Stimulated activated CD4-positive, alpha-beta T cell treated with anti-CD3 and anti-CD28 coated beads, Interleukin-1b, Interleukin-23, amount 100 ng/mL, for 48 hours (primary cell): ENCODE results near the gene OOEP.
"Not testable (repeated sequence)": the region's sequence is repeated elsewhere in the genome, so short reads cannot be mapped to it uniquely, and the experiment has no call there.

Experiments used
- DNase-seq: peaks from one replicate; pipeline ENCODE4 v3.0.0-alpha.2; 2020

The OOEP gene

DNA sequence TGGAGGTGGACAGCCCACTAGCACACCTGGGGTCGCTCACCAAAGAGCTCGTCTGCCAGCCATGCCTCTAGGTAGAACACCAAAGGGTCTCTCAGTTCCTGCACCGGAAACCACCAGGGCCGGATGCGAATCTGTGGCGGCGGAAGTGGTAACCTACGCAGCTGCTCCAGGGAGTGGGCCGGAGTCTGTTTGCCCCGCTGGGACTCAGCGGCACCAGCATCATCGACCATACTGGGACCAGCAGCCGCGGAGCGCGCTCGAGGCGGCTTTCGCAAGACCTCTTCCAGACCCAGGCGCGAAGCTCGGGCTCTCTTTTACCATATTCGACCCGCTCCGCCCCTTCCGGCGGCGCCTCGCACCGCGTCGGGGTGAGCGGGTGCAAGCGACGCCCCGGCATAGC is at the start of gene OOEP:
Gene OOEP, minus strand, starts transcription at position 335 of the 400 bp plus-strand sequence. Its CDS starts 105 bp downstream, at position 230.
- DNase-seq = no peak

DNA sequence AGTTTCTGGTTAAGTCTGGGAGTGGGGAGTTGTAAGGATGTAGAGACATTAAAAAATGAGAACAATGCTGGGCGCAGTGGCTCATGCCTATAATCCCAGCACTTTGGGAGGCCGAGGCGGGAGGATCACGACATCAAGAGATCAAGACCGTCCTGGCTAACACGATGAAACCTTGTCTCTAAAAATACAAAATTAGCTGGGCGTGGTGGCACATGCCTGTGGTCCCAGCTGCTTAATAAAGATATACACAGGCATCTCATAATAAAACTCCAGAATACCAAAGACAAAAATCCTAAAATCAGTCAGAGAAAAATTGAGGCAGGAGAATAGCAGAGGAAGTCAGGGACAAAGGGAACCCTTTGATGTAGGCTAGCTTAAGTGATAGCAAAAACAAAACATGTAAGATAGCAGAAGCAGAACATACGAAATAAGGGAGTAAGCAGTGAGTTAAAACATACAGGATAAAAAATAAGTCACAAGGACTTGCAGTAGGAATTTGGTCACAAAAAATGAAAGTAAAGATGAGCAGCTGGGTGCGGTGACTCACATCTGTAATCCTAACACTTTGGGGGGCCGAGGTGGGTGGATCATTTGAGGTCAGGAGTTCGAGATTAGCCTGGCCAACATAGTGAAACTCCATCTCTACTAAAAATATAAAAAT is 48.5 kb upstream of the OOEP start:
- no peak for DNase-seq

DNA sequence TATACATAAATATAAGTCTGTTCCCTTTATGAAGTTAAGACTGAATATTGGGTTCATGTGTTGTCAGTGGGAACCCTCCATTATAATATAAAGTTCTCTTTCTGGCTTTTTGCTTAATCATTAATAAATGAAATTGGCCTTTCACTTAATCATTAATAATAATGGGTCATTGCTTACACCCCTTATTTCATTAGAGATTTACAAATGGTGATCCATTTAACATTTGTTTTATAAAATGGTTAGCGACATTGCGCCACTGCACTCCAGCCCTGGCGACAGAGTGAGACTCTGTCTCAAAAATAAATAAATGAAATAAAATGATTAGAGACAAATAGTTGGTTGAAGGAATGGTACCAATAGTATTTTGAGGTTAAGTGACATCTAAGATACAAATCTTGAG is 43.4 kb upstream of the OOEP start:
- DNase-seq = no peak

DNA sequence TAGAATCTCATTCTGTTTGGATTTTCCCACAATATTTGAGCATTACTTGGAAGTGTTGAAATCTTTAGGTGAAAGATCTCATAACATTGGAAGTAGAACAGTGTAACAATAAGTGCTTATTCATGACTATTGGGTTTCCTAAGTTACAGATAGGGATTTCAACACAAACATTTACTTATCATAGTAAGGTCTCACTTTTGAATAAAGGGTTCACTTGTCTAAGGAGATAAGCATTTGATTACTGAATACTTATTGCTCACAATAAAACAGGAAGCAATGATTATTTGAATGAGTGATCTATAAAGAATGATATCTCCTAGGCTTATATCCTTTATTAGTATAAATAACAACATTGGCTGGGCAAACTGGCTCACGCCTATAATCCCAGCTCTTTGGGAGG is 39.7 kb upstream of the OOEP start:
- DNase-seq = no peak

DNA sequence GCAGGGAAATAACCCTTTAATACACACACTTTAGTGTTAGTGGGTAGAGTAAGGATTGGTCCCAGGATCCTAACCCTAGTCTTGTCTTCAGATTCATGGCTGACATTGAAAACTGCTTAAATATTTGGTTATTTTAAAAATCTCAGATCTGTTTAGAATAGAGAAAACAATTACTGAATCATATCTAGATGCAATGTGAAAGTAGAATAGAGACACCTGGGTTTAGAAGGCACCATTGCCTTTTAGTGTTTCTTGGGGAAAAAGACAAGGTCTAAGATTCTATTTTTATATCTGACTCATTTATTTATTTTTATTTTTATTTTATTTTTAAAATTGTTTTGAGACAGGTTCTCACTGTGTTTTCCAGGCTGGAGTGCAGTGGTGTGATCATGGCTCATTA is 31.0 kb upstream of the OOEP start:
- no peak for DNase-seq

DNA sequence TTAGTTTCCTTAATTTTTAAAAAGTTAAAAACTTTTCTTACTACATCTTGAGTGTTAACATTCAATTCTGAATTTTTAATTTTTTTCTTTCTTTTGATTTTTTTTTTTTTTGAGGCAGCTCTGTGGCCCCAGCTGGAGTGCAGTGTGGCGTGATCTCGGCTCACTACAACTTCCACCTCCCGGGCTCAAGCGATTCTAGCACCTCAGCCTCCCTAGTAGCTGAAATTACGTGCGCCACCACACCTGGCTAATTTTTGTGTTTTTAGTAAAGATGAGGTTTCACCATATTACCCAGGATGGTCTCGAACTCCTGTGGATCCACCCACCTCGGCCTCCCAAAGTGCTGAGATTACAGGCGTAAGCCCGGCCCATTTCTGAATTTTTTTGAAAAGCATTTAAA is 26.2 kb upstream of the OOEP start:
- no peak for DNase-seq

DNA sequence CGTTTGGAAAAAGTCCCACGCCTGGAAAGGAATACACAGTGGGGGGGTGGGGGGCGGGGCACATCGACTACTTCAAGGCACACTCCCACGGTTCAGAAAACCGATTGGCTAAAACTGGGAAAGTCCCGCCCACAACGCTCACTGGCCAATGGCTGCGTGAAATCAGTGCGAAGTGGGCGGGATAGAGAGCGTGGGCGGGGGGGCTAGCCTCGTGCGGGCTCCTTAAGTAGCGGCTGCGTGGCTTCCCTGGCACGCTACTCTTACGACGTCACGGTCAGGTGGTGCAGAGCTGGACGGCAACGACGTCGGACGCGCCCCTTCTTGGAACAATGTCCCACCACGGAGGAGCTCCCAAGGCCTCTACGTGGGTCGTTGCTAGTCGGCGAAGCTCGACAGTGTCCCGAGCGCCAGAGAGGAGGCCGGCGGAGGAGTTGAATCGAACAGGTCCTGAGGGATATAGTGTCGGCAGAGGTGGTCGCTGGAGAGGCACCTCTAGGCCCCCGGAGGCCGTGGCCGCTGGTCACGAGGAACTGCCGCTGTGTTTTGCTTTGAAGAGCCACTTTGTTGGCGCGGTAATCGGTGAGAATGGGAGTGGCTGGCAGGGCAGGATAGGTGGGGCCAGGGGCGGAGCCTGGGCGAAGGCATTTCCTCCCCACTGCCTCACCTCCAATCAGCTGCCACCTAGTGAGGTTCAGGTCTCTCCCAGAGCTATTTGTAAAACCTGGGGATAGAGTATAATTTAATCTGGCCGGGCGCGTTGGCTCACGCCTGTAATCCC is 25.1 kb upstream of the OOEP start, which contains the start of gene DDX43:
Gene DDX43, plus strand, starts transcription at position 252 of the 778 bp plus-strand sequence. Its CDS starts 78 bp downstream, at position 330.
- DNase-seq = peak; percentile 43

DNA sequence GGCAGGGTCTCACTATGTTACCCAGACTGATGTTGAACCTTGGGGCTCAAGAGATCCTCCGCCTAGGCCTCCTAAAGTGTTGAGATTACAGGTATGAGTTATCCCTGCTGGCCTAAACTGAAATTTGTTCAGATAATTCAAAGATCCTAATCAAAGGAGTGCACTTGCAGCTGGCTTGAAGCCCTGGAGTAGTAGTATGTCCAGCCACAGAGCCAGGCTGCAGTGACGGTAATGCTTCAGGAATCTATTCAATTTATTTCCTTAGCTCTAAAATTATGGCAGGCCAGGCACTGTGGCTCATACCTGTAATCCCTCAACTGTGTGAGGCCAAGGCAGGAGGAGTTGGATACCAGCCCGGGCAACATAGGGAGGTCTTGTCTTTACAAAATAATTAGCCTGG is 23.6 kb upstream of the OOEP start:
- no peak for DNase-seq

DNA sequence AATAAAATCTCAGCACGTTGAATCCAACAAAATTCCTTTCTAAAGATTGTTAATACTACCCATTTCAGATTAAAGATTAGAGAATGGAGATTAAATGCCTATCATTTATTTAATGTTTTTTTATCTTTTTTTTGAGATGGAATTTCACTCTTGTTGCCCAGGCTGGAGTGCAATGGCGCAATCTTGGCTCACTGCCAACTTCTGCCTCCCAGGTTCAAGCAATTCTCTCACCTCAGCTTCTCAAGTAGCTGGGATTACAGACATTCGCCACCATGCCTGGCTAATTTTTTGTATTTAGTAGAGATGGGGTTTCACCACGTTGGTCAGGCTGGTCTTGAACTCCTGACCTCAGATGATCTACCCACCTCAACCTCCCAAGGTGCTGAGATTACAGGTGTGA is 22.5 kb upstream of the OOEP start:
- not testable (repeated sequence) for DNase-seq

DNA sequence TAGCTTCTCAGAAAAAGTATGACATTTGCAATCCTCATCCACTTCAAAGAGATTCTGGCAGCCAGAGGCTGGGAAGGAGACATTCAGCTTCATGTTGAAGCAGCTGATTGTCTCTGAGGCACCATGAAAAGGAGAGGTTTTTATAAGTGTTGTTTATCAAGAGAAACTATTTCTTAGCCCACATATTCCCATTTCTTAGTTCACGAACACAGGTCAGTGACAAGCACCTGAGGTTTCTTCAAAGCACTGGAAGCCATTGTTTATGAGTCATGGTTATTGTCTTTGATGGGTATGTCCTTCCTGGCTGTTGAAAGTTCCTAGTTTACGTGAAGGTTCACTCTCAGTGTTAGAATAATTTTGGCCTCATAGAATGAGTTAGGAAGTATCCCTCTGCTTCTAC is 22.0 kb upstream of the OOEP start:
- DNase-seq = no peak

DNA sequence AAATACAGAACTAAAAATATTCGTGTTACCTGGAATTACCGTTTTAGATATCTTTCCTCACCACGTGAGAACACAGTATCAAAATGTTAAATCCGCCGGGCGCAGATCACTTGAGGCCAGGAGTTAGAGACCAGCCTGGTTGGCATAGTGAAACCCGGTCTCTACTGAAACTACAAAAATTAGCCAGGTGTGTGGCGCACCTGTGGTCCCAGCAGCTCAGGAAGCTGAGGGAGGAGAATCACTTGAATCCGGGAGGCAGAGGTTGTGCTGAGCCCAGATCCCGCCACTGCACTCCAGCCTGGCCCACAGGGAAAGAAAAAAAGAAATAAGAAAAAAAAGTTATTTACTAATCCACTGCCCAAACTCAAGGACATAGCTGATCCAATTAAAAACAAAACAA is 20.2 kb upstream of the OOEP start:
- no peak for DNase-seq

DNA sequence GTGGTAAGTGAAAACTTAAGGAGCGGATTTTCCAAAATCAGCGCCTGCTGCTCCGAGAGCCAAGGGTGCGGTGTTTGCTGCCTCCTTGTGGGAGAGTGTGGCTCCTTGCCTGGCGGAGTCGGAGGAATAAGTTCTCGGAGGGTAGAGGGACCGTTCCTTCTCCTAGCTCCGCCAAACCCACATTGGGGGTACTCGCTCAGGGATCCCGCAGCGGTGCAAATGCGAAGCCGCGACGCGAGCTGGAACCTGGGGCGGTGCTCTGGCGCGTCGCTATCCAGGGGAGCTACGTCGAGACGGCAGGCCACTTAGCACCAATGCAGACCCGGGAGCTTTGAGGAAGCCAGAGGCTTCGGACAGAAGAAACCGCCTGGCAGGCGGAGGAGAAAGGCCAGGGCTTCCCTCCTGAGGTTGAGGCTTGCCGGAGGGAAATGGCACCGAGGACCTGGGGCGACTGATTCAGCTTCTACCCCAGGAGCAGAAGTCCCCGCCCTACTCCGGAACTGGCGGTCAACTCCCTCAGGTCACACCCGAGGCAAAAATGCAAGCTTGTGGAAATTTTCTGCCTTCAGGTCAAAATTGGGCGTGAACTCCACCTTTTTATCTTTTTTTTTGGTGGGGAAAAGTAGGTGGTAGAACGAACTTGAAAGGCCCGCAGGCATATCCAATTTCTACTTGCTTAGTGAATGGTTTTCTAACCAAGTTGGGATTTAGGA is 19.3 kb upstream of the OOEP start:
- DNase-seq = peak; percentile 50

DNA sequence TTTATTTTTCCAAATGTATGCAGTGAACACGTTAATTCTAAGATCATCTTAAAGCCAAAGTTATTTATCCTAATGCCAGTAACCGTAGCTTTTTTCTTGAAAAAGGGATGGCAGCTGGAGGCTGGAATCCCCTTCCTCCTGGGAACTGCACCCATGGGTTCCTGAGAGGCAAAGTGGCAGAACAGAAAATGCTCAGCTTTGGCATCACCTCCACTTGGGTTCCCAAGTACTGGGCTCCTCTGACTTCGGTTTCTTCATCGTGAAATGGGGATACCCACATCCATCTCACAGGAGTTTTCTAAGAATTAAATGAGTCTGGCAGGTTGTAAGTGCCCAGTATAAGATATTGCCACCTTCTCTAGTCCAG is 18.7 kb upstream of the OOEP start:
- DNase-seq = no peak

DNA sequence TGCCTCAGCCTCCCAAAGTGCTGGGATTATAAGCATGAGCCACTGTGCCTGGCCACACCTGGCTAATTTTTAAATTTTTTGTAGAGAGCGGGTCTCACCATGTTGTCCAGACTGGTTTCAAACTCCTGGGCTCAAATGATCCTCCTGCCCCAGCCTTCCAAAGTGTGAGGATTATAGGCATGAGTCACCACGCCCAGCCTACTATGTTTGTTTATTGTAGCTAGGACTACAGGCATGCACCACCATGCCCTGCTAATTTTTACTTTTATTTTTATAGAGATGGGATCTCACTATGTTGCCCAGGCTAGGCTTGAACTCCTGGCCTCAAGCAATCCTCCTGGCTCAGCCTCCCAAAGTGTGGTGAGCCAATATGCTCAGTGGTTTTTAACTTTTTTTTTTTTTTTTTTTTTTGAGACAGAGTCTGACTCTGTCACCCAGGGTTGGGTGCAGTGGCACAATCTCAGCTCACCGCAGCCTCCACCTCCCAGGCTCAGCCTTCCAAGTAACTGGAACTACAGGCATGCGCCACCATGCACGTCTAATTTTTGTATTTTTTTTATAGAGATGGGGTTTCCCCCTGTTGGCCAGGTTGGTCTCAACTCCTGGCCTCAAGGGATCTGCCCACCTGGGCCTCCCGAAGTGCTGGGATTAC is 12.9 kb upstream of the OOEP start:
- DNase-seq = no peak

DNA sequence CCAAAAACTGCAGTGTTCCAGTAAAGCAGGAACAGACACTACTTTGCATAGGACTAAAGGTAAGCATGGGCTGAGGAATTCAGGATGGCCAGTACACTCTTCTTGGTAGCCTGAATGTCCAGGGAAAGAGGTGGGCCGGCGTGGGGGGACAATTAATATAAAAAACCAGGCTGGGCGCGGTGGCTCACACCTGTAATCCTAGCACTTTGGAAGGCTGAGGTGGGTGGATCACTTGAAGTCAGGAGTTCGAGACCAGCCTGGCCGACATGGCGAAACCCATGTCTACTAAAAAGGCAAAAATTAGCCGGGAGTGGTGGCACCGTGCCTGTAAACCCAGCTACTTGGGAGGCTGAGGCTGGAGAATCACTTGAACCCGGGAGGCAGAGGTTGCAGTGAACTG is 11.8 kb upstream of the OOEP start:
- DNase-seq = not testable (repeated sequence)

DNA sequence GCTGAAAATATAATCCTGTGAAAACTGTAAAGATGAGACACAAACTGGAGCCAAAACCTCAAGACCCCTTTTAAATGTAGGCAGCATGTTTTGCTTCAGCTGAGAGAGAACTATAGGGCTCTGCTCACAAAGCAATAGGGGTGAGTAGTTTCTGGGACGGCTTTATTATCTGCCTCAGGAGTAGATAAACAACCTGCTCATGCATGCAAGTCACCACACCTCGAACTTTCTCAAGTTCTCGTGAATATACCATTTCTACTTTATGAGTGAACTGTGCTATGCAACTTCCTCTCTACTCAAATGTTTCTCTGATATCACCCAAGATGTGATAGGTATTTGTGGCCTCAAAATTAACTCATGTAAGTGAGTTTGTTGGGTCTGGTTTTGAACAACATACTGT is 7.5 kb upstream of the OOEP start:
- no peak for DNase-seq

DNA sequence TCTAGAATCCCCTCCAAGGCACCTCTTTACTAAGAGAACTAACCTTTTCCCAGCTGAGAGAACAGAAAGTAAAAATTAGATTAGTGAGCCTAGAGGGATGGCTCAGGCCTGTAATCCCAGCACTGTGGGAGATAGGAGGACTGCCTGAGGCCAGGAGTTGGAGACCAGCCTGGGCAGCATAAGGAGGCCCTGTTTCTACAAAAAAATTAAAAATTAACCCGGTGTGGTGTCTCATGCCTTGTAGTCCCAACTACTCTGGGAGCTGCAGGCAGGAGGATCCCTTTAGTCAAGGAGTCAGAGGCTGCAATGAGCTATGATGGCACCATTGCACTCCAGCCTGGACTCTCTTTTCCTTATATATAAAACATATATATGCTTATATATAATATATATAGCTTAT is 5.5 kb upstream of the OOEP start:
- DNase-seq = no peak

DNA sequence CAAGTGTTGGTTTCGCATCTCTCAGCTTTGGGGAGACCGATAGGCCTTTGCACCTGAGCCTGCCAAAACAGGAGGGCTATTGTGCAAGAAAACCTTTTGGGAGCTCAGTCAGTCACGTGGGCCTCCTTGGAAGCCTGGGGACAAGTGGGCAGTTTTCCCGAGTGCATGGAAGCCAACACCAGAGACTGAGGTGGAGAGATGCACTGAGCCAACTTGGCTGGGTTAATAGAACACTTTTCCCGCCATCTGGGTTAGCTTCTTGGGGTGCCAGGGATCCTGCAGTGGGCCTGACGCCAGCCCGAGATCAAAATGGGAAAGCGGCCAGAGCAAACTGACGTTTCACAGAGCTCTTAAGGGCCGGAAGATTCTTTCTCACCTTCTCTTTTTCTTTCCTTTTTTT is 2.8 kb upstream of the OOEP start:
- DNase-seq = no peak

DNA sequence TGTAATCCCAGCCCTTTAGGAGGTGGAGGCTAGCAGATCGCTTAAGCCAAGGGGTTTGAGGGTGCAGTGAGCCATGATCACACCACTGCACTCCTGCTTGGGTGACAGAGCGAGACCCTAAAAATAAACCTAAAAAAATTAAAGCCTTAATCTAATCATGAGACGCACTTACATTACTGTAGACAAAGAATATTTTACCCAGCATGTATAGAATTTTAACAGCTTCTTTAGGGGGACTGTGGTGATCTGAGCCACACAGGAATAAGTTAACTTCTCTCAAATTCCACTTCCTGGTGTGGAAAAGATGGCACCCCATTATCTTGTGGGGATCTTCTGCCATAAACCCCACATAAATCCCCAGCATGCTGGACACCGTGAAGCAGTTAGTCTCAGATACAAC is 2.3 kb upstream of the OOEP start:
- DNase-seq = no peak

DNA sequence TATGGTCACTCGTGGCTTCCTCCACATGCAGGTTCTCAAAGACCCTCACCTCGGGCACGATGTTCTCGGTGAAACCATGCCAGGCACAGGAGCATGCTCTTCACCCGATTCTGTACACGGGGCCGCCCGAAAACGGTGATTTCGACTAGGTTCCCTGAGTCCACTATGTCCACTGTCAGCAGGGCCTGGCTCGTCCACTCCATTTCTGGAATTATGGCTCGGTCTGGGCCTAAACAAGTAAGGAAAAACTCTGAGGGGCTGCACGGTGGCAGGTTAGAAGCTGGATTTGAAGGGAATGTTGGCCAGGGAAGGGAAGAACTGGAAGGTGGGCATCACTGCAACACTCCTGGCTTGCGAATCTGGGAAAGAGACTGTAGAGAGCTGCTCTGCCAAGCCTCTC is 540 bp downstream of the OOEP start:
- DNase-seq = no peak

DNA sequence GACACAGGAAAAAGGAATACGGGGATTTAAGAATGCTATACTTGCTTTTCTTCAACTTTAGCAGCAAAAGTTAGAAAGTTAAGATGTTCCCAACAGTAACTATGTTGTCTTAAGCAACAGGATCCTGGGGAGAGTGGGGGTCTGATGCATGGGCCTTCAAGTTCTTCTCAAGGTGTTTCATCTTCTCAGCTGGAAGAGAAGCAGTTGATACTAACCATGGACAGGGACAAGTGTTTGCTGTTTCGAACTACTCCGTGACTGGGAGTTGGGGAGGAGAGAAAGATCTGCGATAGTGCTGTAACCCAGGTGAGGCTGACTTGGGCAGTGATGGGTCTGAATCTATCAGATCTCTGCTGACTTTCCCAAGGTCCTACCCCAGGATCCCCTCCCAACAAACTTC is 1.0 kb downstream of the OOEP start:
- DNase-seq = no peak

DNA sequence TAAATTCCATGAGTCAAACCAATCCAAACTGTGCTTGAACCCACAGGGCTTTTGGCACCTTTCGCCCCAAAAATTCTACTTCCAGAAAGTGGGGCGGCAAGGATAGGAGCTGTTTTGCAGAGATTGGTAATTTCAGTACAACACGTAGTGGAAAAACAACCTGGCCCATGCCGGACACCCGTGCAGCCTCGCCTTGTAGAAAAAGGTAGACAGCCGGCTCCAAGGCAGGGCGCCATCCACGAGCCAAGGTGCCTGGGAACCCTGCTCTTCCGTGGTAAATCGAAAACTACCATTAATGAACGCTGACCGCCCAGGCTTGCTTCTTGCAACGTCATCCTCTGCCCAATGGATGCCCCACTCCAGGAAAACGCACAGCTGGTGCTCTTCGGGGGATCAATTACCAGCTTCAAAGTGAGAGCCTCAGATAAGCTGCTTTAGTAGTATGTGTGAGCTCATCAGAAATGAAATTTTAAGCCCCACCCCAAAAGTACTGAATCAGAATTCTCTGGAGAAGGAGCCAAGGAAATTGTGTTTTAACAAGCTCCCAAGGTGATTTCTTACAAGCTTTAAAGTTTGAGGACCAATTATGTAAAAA is 1.8 kb downstream of the OOEP start:
- no peak for DNase-seq

DNA sequence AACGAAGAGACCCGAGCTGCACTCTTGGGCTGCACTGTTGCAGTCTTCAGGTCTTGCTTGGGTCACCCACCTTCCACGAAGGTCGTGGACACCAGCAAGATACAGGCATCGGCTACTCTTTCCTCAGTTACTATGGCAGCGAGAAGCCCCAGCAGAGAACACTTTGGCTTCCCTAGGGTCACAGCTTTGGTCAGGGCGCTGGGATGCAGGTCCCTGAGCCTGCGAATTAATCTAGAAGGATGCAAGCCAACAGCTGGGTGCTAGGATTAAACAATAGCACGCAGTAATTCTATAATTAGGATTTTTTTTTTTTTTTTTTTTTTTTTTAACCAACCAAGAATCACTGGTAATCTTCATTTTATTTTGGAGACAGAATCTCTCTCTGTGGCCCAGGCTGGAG is 5.1 kb downstream of the OOEP start:
- DNase-seq = no peak
